Epithelial cell of proximal tubule (primary cell): Measurements from ENCODE around the gene HOXB13. TPM values are rescaled to one million over a fixed set of nuclear protein-coding genes. Genes with fewer than 3 reads are reported as not detected.

Source experiments
- DNase-seq: peaks from one replicate; pipeline ENCODE4 v3.0.0-alpha.2; 2011; ENCODE audit warnings: low read depth
- H3K4me3 ChIP-seq: 2 replicates; pipeline ENCODE4 v1.5.1; 2011; ENCODE audit warnings: low read depth, mild to moderate bottlenecking, low read length
- CTCF ChIP-seq: conservative IDR thresholded peaks from 2 replicates; pipeline ENCODE4 v1.5.1; 2012; ENCODE audit warnings: low read depth, mild to moderate bottlenecking, low read length
- total RNA-seq: library from RNA; depleted of rRNA; stranded (reverse); fragments of >200 nt; gene quantifications from 2 replicates; pipeline ENCODE4 v1.2.3, GENCODE V29; 2015

Gene HOXB13
- total RNA-seq, 1 donor from 2014 or later, result not detected

GRCh38 chr17:48731355-48731754 lies 2.8 kb upstream of the HOXB13 start:
- no peak overlapping the region for H3K4me3 ChIP-seq
- no peak for DNase-seq
- no peak for TF ChIP-seq CTCF

- no peak for TF ChIP-seq CTCF
- no peak for DNase-seq
- H3K4me3 ChIP-seq, result no peak overlapping the region
Observed at GRCh38 chr17:48730240-48730550, 1.6 kb upstream of the HOXB13 start.

GRCh38 chr17:48729335-48730239 lies 1.0 kb upstream of the HOXB13 start:
- no peak for DNase-seq
- no peak for TF ChIP-seq CTCF
- no peak overlapping the region for H3K4me3 ChIP-seq

GRCh38 chr17:48727415-48728175 lies 955 bp downstream of the HOXB13 start:
- TF ChIP-seq CTCF, result no peak
- H3K4me3 ChIP-seq, result no peak overlapping the region
- DNase-seq, result no peak

- no peak overlapping the region for H3K4me3 ChIP-seq
- TF ChIP-seq CTCF, result no peak
Observed at GRCh38 chr17:48726916-48727286, 1.6 kb downstream of the HOXB13 start.

GRCh38 chr17:48726114-48726915 lies 2.2 kb downstream of the HOXB13 start:
- no peak overlapping the region for H3K4me3 ChIP-seq
- no peak for TF ChIP-seq CTCF
- DNase-seq, result no peak

More at GRCh38 chr17:48726916-48727286, 1.6 kb downstream of the HOXB13 start:
- DNase-seq, result no peak
